Calu3 (cell line): Measurements from ENCODE around the gene LYPLA2. TPM values are rescaled to one million over a fixed set of nuclear protein-coding genes. Genes with fewer than 3 reads are reported as not detected.
"Not testable (repeated sequence)": the region's sequence is repeated elsewhere in the genome, so short reads cannot be mapped to it uniquely, and the experiment has no call there.

ENCODE experiments used
- BruUV-seq: library from RNA; stranded (reverse); fragments of 400-500 nt; replicated peaks from 2 replicates; lab custom pipeline; 2021; lab: Mats Ljungman, UMichigan
- CTCF ChIA-PET: fragments of 300-600 bp; sonication (Branson Sonifier 250); formaldehyde crosslinking; loops from one replicate; lab custom pipeline; 2022; ENCODE audit warnings: antibody characterized with exemption; lab: Charles Lee
- DNase-seq: peaks from one replicate; pipeline ENCODE4 v3.0.0; 2022
- H3K27ac Mint-ChIP-seq: one replicate; pipeline ENCODE4 v1.8.0; 2022; ENCODE audit warnings: mixed read lengths; ENCODE audit not compliant: unreplicated experiment
- H3K27me3 Mint-ChIP-seq: one replicate; pipeline ENCODE4 v1.8.0; 2022; ENCODE audit warnings: mixed read lengths; ENCODE audit not compliant: unreplicated experiment
- H3K36me3 Mint-ChIP-seq: one replicate; pipeline ENCODE4 v1.8.0; 2022; ENCODE audit warnings: mild to moderate bottlenecking, moderate library complexity, mixed read lengths; ENCODE audit not compliant: insufficient read depth, unreplicated experiment
- H3K4me1 Mint-ChIP-seq: one replicate; pipeline ENCODE4 v1.8.0; 2022; ENCODE audit warnings: mild to moderate bottlenecking, low read depth, mixed read lengths; ENCODE audit not compliant: unreplicated experiment
- H3K4me3 Mint-ChIP-seq: one replicate; pipeline ENCODE4 v1.8.0; 2022; ENCODE audit warnings: mild to moderate bottlenecking, low read depth, moderate library complexity, mixed read lengths; ENCODE audit not compliant: unreplicated experiment
- H3K9me3 Mint-ChIP-seq: one replicate; pipeline ENCODE4 v1.8.0; 2022; ENCODE audit warnings: low read depth, mixed read lengths; ENCODE audit not compliant: unreplicated experiment
- intact Hi-C: fragments of 100-400 bp; cut with micrococcal nuclease; formaldehyde crosslinking; loops from one replicate; pipeline ENCODE4 v1.10.0; 2022; ENCODE audit not compliant: unreplicated experiment
- total RNA-seq: library from RNA; stranded (reverse); gene quantifications from 2 replicates; pipeline ENCODE4 v1.2.3, GENCODE V29; 2022
- TF ChIP-seq, protein P1 (sequence below): fragments of 200-600 bp; IDR thresholded peaks from one replicate; pipeline ENCODE4 v1.8.0; 2022; ENCODE audit warnings: antibody characterized with exemption; ENCODE audit not compliant: unreplicated experiment

The LYPLA2 gene
- total RNA-seq, 1 experiment from 2014 or later = 52.0 TPM

DNA sequence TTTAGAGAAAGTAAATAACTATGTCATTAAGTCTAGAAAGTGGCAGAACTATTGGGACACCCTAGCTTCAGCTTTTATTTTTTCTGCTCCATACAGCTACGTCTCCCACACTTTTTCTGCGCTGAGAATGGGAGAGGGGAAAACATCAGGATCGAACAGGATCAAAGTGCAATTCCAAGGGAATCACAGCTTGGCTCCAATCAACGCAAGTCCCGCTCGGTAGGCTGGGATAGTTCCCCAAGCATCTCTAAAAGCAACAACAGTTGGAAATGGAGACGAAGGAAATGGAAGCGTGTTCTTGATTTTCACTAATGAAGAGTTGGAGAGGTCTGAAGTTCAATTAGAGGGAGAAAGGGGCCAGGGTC is 33.7 kb downstream of the LYPLA2 start:
- Mint-ChIP-seq H3K36me3 (peaks cover 17% of the 10 kb centered on the region), H3K9me3 (no peaks in the 10 kb centered on the region), H3K27ac (peak overlapping the region; percentile 81), H3K27me3 (no peaks in the 10 kb centered on the region), H3K4me3 (peak overlapping the region; percentile 85), H3K4me1 (no peaks in the 10 kb centered on the region)
- TF ChIP-seq, protein P1, sequence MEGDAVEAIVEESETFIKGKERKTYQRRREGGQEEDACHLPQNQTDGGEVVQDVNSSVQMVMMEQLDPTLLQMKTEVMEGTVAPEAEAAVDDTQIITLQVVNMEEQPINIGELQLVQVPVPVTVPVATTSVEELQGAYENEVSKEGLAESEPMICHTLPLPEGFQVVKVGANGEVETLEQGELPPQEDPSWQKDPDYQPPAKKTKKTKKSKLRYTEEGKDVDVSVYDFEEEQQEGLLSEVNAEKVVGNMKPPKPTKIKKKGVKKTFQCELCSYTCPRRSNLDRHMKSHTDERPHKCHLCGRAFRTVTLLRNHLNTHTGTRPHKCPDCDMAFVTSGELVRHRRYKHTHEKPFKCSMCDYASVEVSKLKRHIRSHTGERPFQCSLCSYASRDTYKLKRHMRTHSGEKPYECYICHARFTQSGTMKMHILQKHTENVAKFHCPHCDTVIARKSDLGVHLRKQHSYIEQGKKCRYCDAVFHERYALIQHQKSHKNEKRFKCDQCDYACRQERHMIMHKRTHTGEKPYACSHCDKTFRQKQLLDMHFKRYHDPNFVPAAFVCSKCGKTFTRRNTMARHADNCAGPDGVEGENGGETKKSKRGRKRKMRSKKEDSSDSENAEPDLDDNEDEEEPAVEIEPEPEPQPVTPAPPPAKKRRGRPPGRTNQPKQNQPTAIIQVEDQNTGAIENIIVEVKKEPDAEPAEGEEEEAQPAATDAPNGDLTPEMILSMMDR = no peak
- TSS peak; percentile 78 for BruUV-seq
- CTCF ChIA-PET = interaction anchor here (1.0 kb wide), 1 partner anchor 53 kb away, joined by 4 read pairs; no protein-coding TSS in a partner anchor
- no peak for DNase-seq
- intact Hi-C loops = no loop called here

DNA sequence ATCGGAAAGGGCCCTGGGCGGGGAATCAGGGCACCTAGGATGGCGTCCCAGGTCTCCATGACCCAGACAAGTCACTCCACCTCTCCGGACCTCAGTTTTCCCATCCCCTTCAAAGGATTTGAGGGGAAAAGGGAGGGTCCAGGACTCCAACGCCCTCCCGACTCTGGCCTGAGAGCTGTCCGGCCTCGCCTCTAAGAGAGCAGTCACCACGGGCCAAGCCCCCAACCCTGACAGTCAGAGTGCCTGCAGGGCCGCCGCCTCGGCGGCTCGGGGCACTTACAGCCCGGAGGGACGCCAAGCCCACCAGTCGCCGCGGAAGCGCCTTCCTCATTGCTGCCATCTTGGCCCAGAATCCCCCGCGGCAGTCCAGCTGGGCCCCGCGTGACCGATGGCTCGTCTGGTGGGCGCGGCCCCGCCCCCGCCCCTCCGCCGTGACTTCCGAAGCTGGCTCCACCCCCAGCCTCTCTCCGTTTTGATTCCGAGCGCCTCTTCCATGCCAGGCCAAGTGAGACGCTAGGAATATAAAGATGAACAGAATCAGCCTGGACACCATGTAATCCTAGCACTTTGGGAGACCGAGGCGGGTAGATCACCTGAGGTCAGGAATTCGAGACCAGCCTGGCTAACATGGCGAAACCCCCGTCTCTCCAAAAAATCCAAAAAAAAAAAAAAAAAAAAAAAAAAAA is 34.3 kb downstream of the LYPLA2 start, which contains the start of gene HMGCL:
HMGCL (minus strand) TSS at position 354 of the 686 bp plus-strand sequence; CDS start at position 340, 14 bp downstream.
- Mint-ChIP-seq H3K27me3 (no peaks in the 10 kb centered on the region), H3K9me3 (no peaks in the 10 kb centered on the region), H3K36me3 (peaks cover 17% of the 10 kb centered on the region), H3K4me3 (peak within 1 kb of the TSS; percentile 85), H3K4me1 (no peaks in the 10 kb centered on the region), H3K27ac (peak within 1 kb of the TSS; percentile 81)
- TF ChIP-seq, protein P1 = no peak
- CTCF ChIA-PET = interaction anchor here (0.5 to 1.0 kb wide), 4 partner anchors 19 to 279 kb away, joined by 4 to 5 read pairs (median 5); no protein-coding TSS in a partner anchor
- DNase-seq = peak; percentile 85
- intact Hi-C loops = no loop called here
- no TSS peak for BruUV-seq

DNA sequence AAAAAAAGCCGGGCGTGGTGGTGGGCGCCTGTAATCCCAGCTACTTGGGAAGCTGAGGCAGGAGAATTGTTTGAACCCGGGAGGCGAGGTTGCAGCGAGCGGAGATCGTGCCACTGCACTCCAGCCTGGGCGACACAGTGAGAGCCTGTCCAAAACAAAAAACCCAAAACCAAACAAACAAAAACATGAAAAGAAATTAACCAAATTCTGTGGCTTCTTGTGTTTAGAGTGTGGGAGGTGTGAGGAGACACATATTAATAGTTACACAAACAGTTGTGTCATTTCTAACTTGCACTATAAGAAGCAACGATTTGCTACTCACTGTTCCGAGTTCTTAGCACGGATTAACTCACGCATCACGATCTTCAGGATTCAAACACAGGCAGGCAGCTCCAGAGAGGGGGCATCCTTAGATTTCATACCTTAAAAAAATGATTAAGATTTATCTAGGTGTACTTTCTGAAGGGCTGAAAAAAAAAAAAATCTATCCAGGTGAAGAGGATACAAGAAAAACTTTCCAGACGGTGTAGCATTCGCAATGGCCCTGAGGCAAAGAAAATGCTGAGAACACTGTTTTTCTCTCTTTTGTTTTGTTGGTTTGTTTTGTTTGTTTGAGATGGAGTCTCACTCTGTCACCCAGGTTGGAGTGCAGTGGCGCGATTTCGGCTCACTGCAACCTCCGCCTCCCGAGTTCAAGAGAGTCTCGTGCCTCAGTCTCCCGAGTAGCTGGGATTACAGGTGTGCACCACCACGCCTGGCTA is 35.0 kb downstream of the LYPLA2 start:
- intact Hi-C loops = no loop called here
- Mint-ChIP-seq H3K4me1 (no peaks in the 10 kb centered on the region), H3K36me3 (peaks cover 17% of the 10 kb centered on the region), H3K4me3 (peak overlapping the region; percentile 85), H3K9me3 (no peaks in the 10 kb centered on the region), H3K27ac (no peak overlapping the region), H3K27me3 (no peaks in the 10 kb centered on the region)
- TF ChIP-seq, protein P1 = no peak
- DNase-seq = no peak
- CTCF ChIA-PET = interaction anchor here (0.5 to 0.7 kb wide), 2 partner anchors 18 to 58 kb away, joined by 5 read pairs; no protein-coding TSS in a partner anchor
- no TSS peak for BruUV-seq

DNA sequence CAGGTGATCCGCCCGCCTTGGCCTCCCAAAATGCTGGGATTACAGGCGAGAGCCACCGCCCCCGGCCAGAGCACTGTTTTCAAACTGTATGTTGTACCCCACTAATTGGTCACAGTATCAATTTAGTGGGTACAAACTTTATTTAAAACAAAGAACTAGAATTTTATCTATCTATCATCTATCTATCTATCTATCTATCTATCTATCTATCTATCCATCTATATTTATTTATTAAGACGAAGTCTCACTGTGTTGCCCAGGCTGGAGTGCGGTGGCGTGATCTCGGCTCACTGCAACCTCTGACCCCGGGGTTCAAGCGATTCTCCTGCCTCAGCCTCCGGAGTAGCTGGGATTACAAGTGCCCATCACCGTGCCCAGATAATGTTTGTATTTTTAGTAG is 35.6 kb downstream of the LYPLA2 start:
- H3K27ac Mint-ChIP-seq, CTCF ChIA-PET, H3K4me1 Mint-ChIP-seq, DNase-seq, BruUV-seq, intact Hi-C loops, H3K4me3 Mint-ChIP-seq, H3K9me3 Mint-ChIP-seq, H3K27me3 Mint-ChIP-seq: not testable (repeated sequence)
- H3K36me3 Mint-ChIP-seq = peaks cover 17% of the 10 kb centered on the region
